ENCODE data around the gene RPS27. TPM values are rescaled to one million over a fixed set of nuclear protein-coding genes. Genes with fewer than 3 reads are reported as not detected.
"Not testable (repeated sequence)": the region's sequence is repeated elsewhere in the genome, so short reads cannot be mapped to it uniquely, and the experiment has no call there.

Gene RPS27
- total and polyA plus RNA-seq, 2 donors from 2014 or later = 1,447 to 4,953 TPM

GRCh38 chr1:154012129-154012528 is 21.6 kb downstream of the RPS27 start:
- no peaks in the 10 kb centered on the region for H3K36me3 ChIP-seq (ENCODE audit: control insufficient read depth in 2 of 3, insufficient read depth in 3 of 3, low read length in 3 of 3)
- FAIRE-seq = no peak
- no peaks in the 10 kb centered on the region for H3K9me3 ChIP-seq (ENCODE audit: control insufficient read depth in 2 of 3, insufficient read depth in 1 of 3, low read length in 3 of 3)
- H3K27me3 ChIP-seq (ENCODE audit: control insufficient read depth, insufficient read depth, low read length) = no peaks in the 10 kb centered on the region
- intact Hi-C loops (cut with DNase I) = no loop called here
- no peak overlapping the region for H3K4me3 ChIP-seq (ENCODE audit: low read length in 3 of 3)
- H3K9ac ChIP-seq (ENCODE audit: low read length in 3 of 3) = no peak overlapping the region
- no peak overlapping the region for H3K27ac ChIP-seq (ENCODE audit: low read depth in 2 of 2, low read length in 2 of 2)
- no peaks in the 10 kb centered on the region for H3K4me1 ChIP-seq (ENCODE audit: control insufficient read depth in 2 of 3, insufficient read depth in 2 of 3, low read depth in 1 of 3, low read length in 3 of 3)
- TF ChIP-seq CTCF (IDR thresholded peaks at IDR 0.05; ENCODE audit: borderline replicate concordance, extremely low read depth, insufficient read depth) = no peak
- no peak for DNase-seq

GRCh38 chr1:154012543-154012942 is 22.0 kb downstream of the RPS27 start:
- H3K27me3 ChIP-seq (ENCODE audit: control insufficient read depth, insufficient read depth, low read length); intact Hi-C loops (cut with DNase I); H3K4me1 ChIP-seq (ENCODE audit: control insufficient read depth in 2 of 3, insufficient read depth in 2 of 3, low read depth in 1 of 3, low read length in 3 of 3); H3K9ac ChIP-seq (ENCODE audit: low read length in 3 of 3); H3K36me3 ChIP-seq (ENCODE audit: control insufficient read depth in 2 of 3, insufficient read depth in 3 of 3, low read length in 3 of 3); DNase-seq; FAIRE-seq; H3K9me3 ChIP-seq (ENCODE audit: control insufficient read depth in 2 of 3, insufficient read depth in 1 of 3, low read length in 3 of 3); H3K4me3 ChIP-seq (ENCODE audit: low read length in 3 of 3); H3K27ac ChIP-seq (ENCODE audit: low read depth in 2 of 2, low read length in 2 of 2): not testable (repeated sequence)

- no peak overlapping the region for H3K4me3 ChIP-seq (ENCODE audit: low read length in 3 of 3)
- intact Hi-C loops (cut with DNase I) = no loop called here
- H3K36me3 ChIP-seq (ENCODE audit: control insufficient read depth in 2 of 3, insufficient read depth in 3 of 3, low read length in 3 of 3) = no peaks in the 10 kb centered on the region
- no peaks in the 10 kb centered on the region for H3K27me3 ChIP-seq (ENCODE audit: control insufficient read depth, insufficient read depth, low read length)
- FAIRE-seq (no peak), DNase-seq (no peak)
- H3K9ac ChIP-seq (ENCODE audit: low read length in 3 of 3) = no peak overlapping the region
- no peaks in the 10 kb centered on the region for H3K4me1 ChIP-seq (ENCODE audit: control insufficient read depth in 2 of 3, insufficient read depth in 2 of 3, low read depth in 1 of 3, low read length in 3 of 3)
- TF ChIP-seq CTCF (IDR thresholded peaks at IDR 0.05; ENCODE audit: borderline replicate concordance, extremely low read depth, insufficient read depth) = no peak
- H3K27ac ChIP-seq (ENCODE audit: low read depth in 2 of 2, low read length in 2 of 2) = no peak overlapping the region
- H3K9me3 ChIP-seq (ENCODE audit: control insufficient read depth in 2 of 3, insufficient read depth in 1 of 3, low read length in 3 of 3) = no peaks in the 10 kb centered on the region
Measured at GRCh38 chr1:154014154-154014907, 23.8 kb downstream of the RPS27 start.

- no peak for FAIRE-seq
- TF ChIP-seq CTCF (IDR thresholded peaks at IDR 0.05; ENCODE audit: borderline replicate concordance, extremely low read depth, insufficient read depth) = no peak
- Histone ChIP-seq H3K27ac (ENCODE audit: low read depth in 2 of 2, low read length in 2 of 2) (no peak overlapping the region), H3K9me3 (ENCODE audit: control insufficient read depth in 2 of 3, insufficient read depth in 1 of 3, low read length in 3 of 3) (no peaks in the 10 kb centered on the region), H3K4me3 (ENCODE audit: low read length in 3 of 3) (no peak overlapping the region), H3K36me3 (ENCODE audit: control insufficient read depth in 2 of 3, insufficient read depth in 3 of 3, low read length in 3 of 3) (no peaks in the 10 kb centered on the region), H3K9ac (ENCODE audit: low read length in 3 of 3) (no peak overlapping the region), H3K27me3 (ENCODE audit: control insufficient read depth, insufficient read depth, low read length) (no peaks in the 10 kb centered on the region), H3K4me1 (ENCODE audit: control insufficient read depth in 2 of 3, insufficient read depth in 2 of 3, low read depth in 1 of 3, low read length in 3 of 3) (no peaks in the 10 kb centered on the region)
- intact Hi-C loops (cut with DNase I) = no loop called here
- no peak for DNase-seq
Measured at GRCh38 chr1:154019269-154019668, 28.7 kb downstream of the RPS27 start.
